HG03280 (cell line): ENCODE data around the gene CAMK1D.

Experiments used
- ATAC-seq: cut with Tn5 transposase; IDR thresholded peaks from one replicate; pipeline ENCODE4 v1.9.1; 2021; ENCODE audit warnings: mild to moderate bottlenecking, moderate library complexity; ENCODE audit not compliant: unreplicated experiment

The CAMK1D gene

GRCh38 chr10:12615296-12616220, 266.2 kb downstream of the CAMK1D start:
- no peak for ATAC-seq

- no peak for ATAC-seq
Observed at GRCh38 chr10:12617191-12618175, 268.1 kb downstream of the CAMK1D start.

- no peak for ATAC-seq
Observed at GRCh38 chr10:12622016-12622415, 272.7 kb downstream of the CAMK1D start.

GRCh38 chr10:12622691-12623090, 273.3 kb downstream of the CAMK1D start:
- no peak for ATAC-seq

GRCh38 chr10:12625393-12626023, 276.2 kb downstream of the CAMK1D start:
- no peak for ATAC-seq

- ATAC-seq, result no peak
Observed at GRCh38 chr10:12628153-12628552, 278.8 kb downstream of the CAMK1D start.

- no peak for ATAC-seq
Observed at GRCh38 chr10:12628964-12629766, 279.8 kb downstream of the CAMK1D start.

GRCh38 chr10:12629767-12630165, 280.4 kb downstream of the CAMK1D start:
- ATAC-seq, result no peak

GRCh38 chr10:12631216-12631615, 281.9 kb downstream of the CAMK1D start:
- no peak for ATAC-seq

GRCh38 chr10:12631787-12632562, 282.6 kb downstream of the CAMK1D start:
- no peak for ATAC-seq

GRCh38 chr10:12633776-12634620, 284.7 kb downstream of the CAMK1D start:
- no peak for ATAC-seq

- ATAC-seq, result no peak
Observed at GRCh38 chr10:12634621-12634931, 285.2 kb downstream of the CAMK1D start.

- ATAC-seq, result no peak
Observed at GRCh38 chr10:12635127-12635541, 285.8 kb downstream of the CAMK1D start.

GRCh38 chr10:12636571-12636970, 287.2 kb downstream of the CAMK1D start:
- no peak for ATAC-seq

- ATAC-seq, result no peak
Observed at GRCh38 chr10:12637649-12638048, 288.3 kb downstream of the CAMK1D start.

GRCh38 chr10:12638103-12638502, 288.8 kb downstream of the CAMK1D start:
- no peak for ATAC-seq

- ATAC-seq, result no peak
Observed at GRCh38 chr10:12638781-12639180, 289.4 kb downstream of the CAMK1D start.
